Activated CD8-positive, alpha-beta memory T cell treated with anti-CD3 and anti-CD28 coated beads for 48 hours (primary cell): ENCODE data around the gene CYP19A1.
"Not testable (repeated sequence)": the region's sequence is repeated elsewhere in the genome, so short reads cannot be mapped to it uniquely, and the experiment has no call there.

ENCODE experiments used
- DNase-seq, 3 experiments: peaks; one replicate each; pipeline ENCODE4 v3.0.0-alpha.2; 2020; ENCODE audit warnings: low read depth in 2 of 3, low spot score in 2 of 3

The CYP19A1 gene

GRCh38 chr15:51299187-51300015 lies 39.0 kb downstream of the CYP19A1 start:
- DNase-seq = no peak

- no peak for DNase-seq
Measured at GRCh38 chr15:51298620-51299019, 39.8 kb downstream of the CYP19A1 start.

- no peak for DNase-seq
Measured at GRCh38 chr15:51290720-51291119, 47.7 kb downstream of the CYP19A1 start.

- no peak for DNase-seq
Measured at GRCh38 chr15:51289290-51289689, 49.1 kb downstream of the CYP19A1 start.

- DNase-seq = no peak
Measured at GRCh38 chr15:51288143-51289065, 50.0 kb downstream of the CYP19A1 start.

- DNase-seq = no peak
Measured at GRCh38 chr15:51286816-51287215, 51.6 kb downstream of the CYP19A1 start.

- DNase-seq = no peak
Measured at GRCh38 chr15:51285399-51285798, 53.0 kb downstream of the CYP19A1 start.

GRCh38 chr15:51284871-51285270 lies 53.5 kb downstream of the CYP19A1 start:
- no peak for DNase-seq

- no peak for DNase-seq
Measured at GRCh38 chr15:51283026-51283425, 55.4 kb downstream of the CYP19A1 start.

GRCh38 chr15:51282241-51282640 lies 56.2 kb downstream of the CYP19A1 start:
- not testable (repeated sequence) for DNase-seq

GRCh38 chr15:51281368-51281967 lies 56.9 kb downstream of the CYP19A1 start:
- no peak for DNase-seq

- no peak for DNase-seq
Measured at GRCh38 chr15:51280838-51281237, 57.6 kb downstream of the CYP19A1 start.

- no peak for DNase-seq
Measured at GRCh38 chr15:51279391-51279790, 59.0 kb downstream of the CYP19A1 start.

- no peak for DNase-seq
Measured at GRCh38 chr15:51277101-51277500, 61.3 kb downstream of the CYP19A1 start.

- no peak for DNase-seq
Measured at GRCh38 chr15:51274956-51275355, 63.4 kb downstream of the CYP19A1 start.

GRCh38 chr15:51270706-51271105 lies 67.7 kb downstream of the CYP19A1 start:
- DNase-seq = no peak

- no peak for DNase-seq
Measured at GRCh38 chr15:51269496-51269895, 68.9 kb downstream of the CYP19A1 start.

- no peak for DNase-seq
Measured at GRCh38 chr15:51267703-51268083, 70.7 kb downstream of the CYP19A1 start.

GRCh38 chr15:51267051-51267702 lies 71.2 kb downstream of the CYP19A1 start:
- no peak for DNase-seq

- DNase-seq = no peak
Measured at GRCh38 chr15:51266656-51267050, 71.7 kb downstream of the CYP19A1 start.

- DNase-seq = no peak
Measured at GRCh38 chr15:51265037-51265555, 73.3 kb downstream of the CYP19A1 start.
